Lower lobe of right lung (tissue), 2 donors: ENCODE data around the gene MTHFD2. TPM values are rescaled to one million over a fixed set of nuclear protein-coding genes. Genes with fewer than 3 reads are reported as not detected.

Source experiments
- ATAC-seq, 2 donors: fragments of 200-7000 bp; cut with Tn5 transposase; one replicate each; pipeline ENCODE4 v1.9.1; 2020 to 2022; ENCODE audit warnings: mild to moderate bottlenecking in 2 of 2, moderate library complexity in 2 of 2
- DNase-seq: peaks from one replicate; pipeline ENCODE4 v3.0.0-alpha.2; 2020
- H3K27ac ChIP-seq: fragments of 200-600 bp; one replicate; pipeline ENCODE4 v1.8.0; 2022
- H3K27me3 ChIP-seq: fragments of 200-600 bp; one replicate; pipeline ENCODE4 v1.8.0; 2022; ENCODE audit warnings: low read depth
- H3K36me3 ChIP-seq: fragments of 200-600 bp; one replicate; pipeline ENCODE4 v1.8.0; 2022; ENCODE audit warnings: mild to moderate bottlenecking
- H3K4me1 ChIP-seq: fragments of 200-600 bp; one replicate; pipeline ENCODE4 v1.8.0; 2022
- H3K4me3 ChIP-seq: fragments of 200-600 bp; one replicate; pipeline ENCODE4 v1.8.0; 2022; ENCODE audit warnings: mild to moderate bottlenecking
- H3K9me3 ChIP-seq: fragments of 200-600 bp; one replicate; pipeline ENCODE4 v1.8.0; 2022
- CTCF ChIP-seq: fragments of 200-600 bp; IDR thresholded peaks from one replicate; pipeline ENCODE4 v1.8.0; 2022; ENCODE audit warnings: antibody characterized with exemption, mild to moderate bottlenecking
- intact Hi-C: fragments of 100-400 bp; cut with DNase I; formaldehyde crosslinking; loops from one replicate; pipeline ENCODE4 v1.11.0; 2022
- total RNA-seq: library from RNA; stranded (reverse); fragmentation: NEBNext Ultra II Directional; extraction: Animal tissue kit (Norgen Biotek cat#: 25700); gene quantifications from one replicate; pipeline ENCODE4 v1.2.1, GENCODE V29; 2021
- donor health status: DM: no; HTN: yes; CAD: no; lungs with severe emphysema.

Gene MTHFD2
- total RNA-seq, 1 donor from 2014 or later: 54.7 TPM

GRCh38 chr2:74216642-74217041 is 18.2 kb downstream of the MTHFD2 start:
- Histone ChIP-seq H3K4me3 (no peak overlapping the region), H3K27me3 (no peaks in the 10 kb centered on the region), H3K4me1 (no peaks in the 10 kb centered on the region), H3K27ac (no peak overlapping the region), H3K9me3 (no peaks in the 10 kb centered on the region), H3K36me3 (peaks cover 54% of the 10 kb centered on the region)
- no peak for ATAC-seq
- no peak for DNase-seq
- no peak for TF ChIP-seq CTCF
- intact Hi-C loops: no loop called here

GRCh38 chr2:74219846-74220486 is 21.6 kb downstream of the MTHFD2 start:
- Histone ChIP-seq H3K27me3 (no peaks in the 10 kb centered on the region), H3K4me1 (no peaks in the 10 kb centered on the region), H3K9me3 (no peaks in the 10 kb centered on the region), H3K36me3 (peaks cover 22% of the 10 kb centered on the region), H3K27ac (no peak overlapping the region), H3K4me3 (no peak overlapping the region)
- ATAC-seq: no peak
- DNase-seq: no peak
- no peak for TF ChIP-seq CTCF
- intact Hi-C loops: no loop called here

GRCh38 chr2:74221091-74221490 is 22.7 kb downstream of the MTHFD2 start:
- H3K9me3 ChIP-seq: no peaks in the 10 kb centered on the region
- H3K4me3 ChIP-seq: no peak overlapping the region
- ATAC-seq: no peak
- H3K27me3 ChIP-seq: no peaks in the 10 kb centered on the region
- H3K4me1 ChIP-seq: no peaks in the 10 kb centered on the region
- intact Hi-C loops: no loop called here
- no peak for DNase-seq
- no peak overlapping the region for H3K27ac ChIP-seq
- TF ChIP-seq CTCF: no peak
- H3K36me3 ChIP-seq: peaks cover 12% of the 10 kb centered on the region

- no peak overlapping the region for H3K4me3 ChIP-seq
- intact Hi-C loops: no loop called here
- DNase-seq: no peak
Measured at GRCh38 chr2:74221604-74222299, 23.3 kb downstream of the MTHFD2 start.

GRCh38 chr2:74222300-74222650 is 23.9 kb downstream of the MTHFD2 start:
- H3K36me3 ChIP-seq: peaks cover 9% of the 10 kb centered on the region
- H3K9me3 ChIP-seq: no peaks in the 10 kb centered on the region
- no peaks in the 10 kb centered on the region for H3K4me1 ChIP-seq
- intact Hi-C loops: no loop called here
- H3K27me3 ChIP-seq: no peaks in the 10 kb centered on the region
- no peak for ATAC-seq
- no peak for TF ChIP-seq CTCF
- H3K4me3 ChIP-seq: no peak overlapping the region
- no peak overlapping the region for H3K27ac ChIP-seq
- DNase-seq: no peak

More at GRCh38 chr2:74221604-74222299, 23.3 kb downstream of the MTHFD2 start:
- H3K4me1 ChIP-seq: no peaks in the 10 kb centered on the region
- no peak overlapping the region for H3K27ac ChIP-seq
- H3K9me3 ChIP-seq: no peaks in the 10 kb centered on the region
- H3K27me3 ChIP-seq: no peaks in the 10 kb centered on the region
- no peak for TF ChIP-seq CTCF
- ATAC-seq: no peak
- H3K36me3 ChIP-seq: peaks cover 10% of the 10 kb centered on the region
